Measurements from ENCODE around the gene SDK2.

SDK2 gene

DNA sequence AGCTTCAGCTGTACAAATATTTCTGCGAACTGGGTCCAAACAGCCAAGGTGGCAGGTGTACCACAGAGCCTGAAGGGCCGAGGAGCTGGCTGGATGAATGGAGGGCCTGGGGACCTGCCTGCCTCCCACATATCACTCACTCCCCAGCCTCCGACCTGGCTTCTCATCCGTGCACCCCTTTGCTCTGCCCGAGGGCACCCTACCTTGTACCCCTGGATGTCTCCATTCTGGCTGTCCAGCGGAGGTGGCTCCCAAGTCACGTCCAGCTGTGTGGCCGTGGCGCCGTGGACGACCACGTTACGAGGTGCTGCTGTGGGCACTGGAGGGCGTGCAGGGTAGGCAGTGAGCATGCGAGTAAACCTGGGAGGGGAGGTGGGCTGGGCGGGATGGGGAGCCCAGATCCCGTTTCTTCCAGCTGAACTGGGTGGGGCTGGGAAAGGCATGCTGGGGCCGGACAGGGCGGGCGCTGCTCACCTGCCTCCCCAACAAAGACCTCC is 265.2 kb downstream of the SDK2 start:
- no peak for DNase-seq

DNA sequence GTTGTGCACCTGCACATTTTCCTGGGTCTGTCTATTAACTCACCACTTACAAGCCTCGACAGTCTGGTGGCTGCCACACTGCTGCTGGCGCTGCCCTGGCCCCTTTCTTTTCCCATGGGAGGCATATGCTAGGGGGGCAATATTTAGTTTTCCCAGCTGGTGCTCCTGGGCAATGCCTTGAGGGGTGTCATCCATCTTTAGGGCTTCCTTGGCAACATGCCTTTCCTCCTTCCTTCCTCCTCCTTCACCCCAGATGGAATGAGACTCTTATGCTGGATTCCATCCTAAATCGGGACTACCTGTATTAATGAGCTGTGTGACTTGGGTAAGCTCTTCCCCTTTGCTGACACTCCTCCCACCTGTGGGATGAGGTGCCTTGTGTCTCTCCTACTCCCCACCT is 267.6 kb downstream of the SDK2 start:
- no peak for DNase-seq

DNA sequence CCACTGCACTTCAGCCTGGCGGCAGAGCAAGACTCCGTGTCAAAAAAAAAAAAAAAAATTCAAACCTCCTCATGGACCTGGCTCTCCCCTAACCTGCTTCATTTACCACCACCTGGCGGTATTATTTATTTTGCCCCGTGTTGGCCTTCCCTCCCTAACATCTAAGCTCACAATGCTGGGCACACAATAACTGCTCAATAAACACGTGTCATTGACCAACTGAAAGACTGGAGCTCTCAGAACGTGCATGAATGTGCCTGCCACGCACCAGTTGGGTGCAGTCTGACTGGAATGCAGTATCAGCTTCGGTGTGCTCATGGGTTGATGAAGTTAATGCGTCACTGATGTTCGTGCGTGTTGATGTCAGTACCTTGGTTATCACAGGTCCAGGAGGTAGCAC is 268.1 kb downstream of the SDK2 start:
- DNase-seq: no peak

DNA sequence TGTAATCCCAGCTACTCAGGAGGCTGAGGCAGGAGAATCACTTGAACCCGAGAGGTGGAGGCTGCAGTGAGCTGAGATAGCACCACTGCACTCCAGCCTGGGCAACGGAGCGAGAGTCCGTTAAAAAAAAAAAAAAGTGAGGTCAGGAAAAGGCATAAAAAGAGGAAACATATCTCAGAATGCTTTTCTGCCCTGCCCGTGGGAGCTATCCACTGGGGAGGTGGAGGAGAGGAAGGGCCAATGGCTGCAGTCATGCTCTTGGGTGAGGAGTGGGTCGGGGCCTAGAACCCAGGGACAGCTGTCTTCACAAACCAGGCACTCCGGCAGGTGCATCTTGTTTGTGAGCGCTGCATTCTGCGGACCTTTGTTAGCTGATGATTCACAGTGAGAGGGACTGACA is 272.4 kb downstream of the SDK2 start:
- no peak for DNase-seq

DNA sequence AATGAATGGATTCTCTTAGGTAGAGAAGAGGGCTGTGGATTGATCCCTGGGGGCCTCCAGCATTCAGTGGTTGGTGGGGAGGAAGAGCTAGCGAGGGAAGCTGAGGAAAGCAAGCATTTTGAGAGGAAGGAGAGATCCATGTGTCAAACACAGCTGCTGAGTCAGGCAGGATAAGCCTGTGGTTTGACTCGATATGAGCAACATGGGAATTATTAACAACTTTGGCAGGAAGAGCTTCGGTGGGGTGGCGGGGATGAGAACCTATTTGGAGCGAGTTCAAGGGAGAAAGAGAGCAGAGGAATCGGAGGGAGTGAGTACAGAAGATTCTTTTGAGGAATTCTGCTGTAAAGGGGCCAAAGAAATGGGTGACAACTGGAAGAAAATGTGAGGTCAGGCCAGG is 273.0 kb downstream of the SDK2 start:
- DNase-seq: no peak

DNA sequence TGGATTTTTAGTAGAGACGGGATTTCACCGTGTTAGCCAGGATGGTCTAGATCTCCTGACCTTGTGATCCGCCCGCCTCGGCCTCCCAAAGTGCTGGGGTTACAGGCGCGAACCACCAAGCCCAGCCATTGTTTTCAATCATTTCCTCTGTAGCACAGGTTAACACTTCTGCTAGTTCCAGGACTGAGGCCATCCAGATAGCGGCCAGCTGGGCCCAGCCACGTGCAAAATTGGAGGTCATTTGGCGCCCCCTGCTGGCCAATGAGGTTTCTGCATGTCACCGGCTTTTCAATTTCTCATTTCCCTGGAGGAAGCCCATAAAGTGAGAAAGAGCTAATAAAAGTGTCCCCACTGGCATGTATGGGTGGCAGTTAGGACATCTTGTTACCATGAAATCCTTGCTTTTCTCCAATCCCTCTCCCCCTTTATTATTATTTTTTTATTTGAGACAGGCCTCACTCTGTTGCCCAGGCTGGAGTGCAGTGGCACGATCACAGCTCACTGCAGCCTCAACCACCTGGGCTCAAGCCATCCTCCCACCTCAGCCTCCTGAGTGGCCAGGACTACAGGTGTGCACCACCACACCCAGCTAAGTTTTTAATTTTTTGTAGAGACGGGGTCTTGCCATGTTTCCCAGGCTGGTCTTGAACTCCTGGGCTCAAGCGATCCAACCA is 274.3 kb downstream of the SDK2 start:
- peak; percentile 29 for DNase-seq

DNA sequence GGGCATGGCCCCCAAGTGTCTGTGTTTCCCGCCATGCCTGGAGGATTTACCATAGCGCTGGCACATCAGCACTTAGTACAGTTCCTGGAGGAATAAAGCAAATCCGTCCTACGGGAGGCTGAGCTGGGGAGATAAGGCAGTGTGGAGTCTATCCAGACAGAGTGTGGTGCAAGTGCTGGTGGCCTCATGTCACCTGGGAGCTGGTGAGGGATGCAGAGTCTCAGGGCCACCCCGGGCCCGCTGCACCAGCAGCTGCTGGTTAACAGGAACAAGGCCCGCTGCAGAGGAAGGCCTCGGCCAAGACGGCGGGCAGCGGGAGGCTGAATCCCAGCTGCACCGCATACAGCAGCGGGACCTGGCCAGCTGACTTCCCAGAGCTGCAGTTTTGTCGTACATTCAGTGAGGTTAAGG is 275.1 kb downstream of the SDK2 start:
- no peak for DNase-seq

DNA sequence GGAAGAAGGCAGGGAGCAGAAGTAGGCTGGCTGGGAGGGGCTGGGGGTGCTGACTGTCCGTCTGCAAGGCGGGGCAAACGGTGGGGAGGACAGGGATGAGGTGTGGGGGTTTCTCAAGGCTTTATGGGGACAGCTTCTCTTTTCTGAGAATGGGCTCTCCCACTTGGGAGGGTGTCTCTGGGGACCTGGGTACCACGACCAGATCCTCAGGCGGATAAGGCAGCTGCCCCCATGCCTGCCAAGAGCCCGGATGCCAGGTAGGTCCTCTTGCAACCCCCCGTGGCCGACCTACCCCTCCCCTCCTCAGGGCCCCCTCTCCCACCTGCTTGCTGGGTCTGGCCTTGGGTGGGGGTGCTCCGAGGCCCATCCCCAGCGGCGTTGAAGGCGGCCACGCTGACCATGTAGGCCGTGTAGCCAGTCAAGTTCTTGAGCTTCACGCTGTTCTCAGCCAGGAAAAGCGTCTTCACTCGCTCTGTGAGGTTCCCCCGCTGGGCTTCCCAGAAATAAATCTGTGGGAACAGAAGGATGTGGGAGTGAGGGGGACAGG is 276.1 kb downstream of the SDK2 start:
- DNase-seq: no peak

DNA sequence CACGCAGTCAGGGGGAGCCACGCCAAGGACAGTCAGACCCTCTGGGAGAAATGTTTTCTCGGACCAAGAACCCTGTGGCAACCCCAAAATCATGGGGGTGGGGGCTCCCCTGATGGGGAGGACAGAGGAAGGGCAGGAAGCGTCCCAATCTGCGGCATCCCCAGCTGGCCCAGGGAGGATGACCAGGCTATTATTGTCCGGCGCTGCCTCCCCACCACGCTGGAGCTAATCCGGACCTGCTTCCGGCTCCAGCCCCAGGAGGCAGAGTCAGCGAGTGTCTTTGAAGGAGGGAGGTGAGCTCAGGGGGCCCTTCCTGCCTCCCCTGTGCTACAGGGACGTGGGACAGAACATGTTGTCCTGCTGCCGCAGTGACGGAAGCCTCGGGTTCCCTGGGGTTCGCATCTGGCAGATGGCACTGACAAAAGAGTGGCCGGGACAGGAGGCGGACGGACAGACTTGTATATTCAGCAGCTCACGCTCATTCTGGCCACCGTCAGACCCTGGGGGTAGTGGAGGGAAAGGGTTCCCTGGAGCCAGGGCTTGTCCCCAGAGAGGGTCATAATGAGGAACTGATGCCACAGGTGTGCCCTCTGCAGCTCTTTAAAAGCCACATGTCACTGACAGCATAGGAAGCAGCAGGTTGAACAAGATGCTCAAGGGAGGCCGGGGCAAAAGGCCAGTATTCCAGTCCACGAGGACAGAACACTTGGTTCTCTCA is 278.2 kb downstream of the SDK2 start:
- DNase-seq: no peak

DNA sequence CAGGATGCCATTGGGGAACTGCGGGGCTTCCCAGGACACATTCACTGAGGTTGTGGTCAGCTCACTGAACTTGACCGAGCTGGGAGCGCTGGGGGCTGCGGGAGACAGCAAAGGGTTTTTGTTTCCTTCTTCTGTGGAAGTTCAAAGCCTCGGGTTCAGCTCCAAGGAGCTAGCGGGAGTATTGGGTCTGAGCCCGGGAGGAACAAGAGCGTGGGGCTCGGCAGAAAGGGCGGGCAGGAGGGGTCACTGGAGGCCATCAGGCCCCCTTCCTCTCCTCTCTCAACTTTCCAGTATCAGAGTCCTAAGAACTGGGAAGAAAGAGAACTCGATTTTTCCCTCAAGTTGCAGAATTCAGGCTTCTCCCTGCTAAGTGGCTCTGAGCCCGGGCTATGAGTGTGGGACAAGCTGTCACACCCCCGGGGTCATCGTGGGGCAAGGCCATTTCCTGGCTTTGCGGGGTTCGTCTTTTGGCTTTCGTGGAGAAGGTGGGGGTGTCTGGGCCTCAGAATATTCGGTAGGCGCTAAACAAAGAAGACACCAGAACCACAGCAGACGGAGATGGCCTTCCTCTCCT is 278.9 kb downstream of the SDK2 start:
- DNase-seq: no peak

DNA sequence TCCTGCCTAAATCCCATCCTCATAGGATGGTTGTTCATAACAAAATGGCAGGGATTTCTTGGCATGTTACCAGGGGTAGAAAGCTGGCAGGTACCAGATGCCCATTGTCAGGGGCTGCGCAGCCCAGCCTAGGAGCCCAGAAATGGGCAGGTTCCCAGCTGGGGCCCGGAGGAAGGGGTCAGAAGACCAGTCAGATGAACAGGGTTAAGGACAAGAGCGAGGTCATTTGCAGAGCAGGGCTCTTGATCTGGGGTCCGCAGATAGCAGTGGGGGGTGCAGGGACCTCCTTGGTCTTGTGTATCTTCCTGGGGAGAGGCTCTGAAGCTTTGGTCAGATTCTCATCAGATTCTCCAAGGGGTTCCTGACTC is 280.1 kb downstream of the SDK2 start:
- no peak for DNase-seq

DNA sequence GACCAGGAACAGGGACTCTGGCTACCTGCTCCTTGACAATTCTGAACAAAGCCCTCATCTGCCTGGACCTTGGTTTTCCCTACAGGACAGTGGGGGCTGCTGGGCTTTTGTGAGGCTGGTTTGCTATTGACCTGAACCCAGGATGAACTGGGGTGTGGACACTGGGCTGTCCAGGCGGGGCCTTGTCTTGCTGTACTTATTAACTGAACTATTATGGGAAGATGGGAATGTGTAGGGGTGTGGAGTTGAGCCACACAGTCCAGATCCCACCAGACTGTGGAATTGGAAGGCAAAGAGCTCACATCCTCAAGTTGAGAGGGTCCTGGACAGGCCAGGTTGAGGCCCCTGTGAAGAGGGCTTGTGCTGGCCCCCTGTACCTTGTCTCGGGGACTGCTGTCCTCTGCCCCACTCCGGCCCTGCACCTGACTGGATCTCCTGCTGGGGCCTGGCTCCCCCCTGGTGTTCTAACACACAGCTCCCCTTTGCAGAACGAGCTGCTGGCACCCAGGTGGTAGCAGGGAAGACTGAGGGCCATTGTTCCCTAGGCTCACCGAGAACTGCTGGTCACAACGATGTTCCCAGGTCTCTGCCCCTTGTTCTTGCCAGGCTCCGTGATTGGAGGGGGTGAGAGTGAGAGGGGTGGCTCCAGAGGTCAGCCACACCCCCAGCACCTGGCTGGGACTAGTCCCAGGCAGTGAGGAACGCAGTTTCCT is 280.6 kb downstream of the SDK2 start:
- DNase-seq: no peak

DNA sequence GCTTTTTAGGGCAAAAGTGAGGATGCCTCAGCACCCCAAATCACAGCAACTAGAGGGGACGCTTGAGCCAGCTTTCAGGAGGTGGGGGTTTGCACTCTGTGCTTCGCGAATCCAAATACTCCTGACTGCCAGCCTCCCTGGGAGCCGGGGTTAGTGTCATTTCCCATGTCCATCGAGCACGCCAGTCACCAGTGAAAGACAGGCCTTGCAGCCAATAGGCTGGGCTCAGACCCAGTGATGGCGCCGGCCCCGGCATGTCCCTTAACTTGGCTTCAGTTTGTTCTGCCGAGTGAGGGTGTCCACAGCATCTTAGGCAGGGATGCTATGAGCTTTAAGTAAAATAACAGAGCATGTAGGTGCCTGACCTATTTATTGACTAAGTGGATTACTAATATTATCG is 281.5 kb downstream of the SDK2 start:
- DNase-seq: no peak

DNA sequence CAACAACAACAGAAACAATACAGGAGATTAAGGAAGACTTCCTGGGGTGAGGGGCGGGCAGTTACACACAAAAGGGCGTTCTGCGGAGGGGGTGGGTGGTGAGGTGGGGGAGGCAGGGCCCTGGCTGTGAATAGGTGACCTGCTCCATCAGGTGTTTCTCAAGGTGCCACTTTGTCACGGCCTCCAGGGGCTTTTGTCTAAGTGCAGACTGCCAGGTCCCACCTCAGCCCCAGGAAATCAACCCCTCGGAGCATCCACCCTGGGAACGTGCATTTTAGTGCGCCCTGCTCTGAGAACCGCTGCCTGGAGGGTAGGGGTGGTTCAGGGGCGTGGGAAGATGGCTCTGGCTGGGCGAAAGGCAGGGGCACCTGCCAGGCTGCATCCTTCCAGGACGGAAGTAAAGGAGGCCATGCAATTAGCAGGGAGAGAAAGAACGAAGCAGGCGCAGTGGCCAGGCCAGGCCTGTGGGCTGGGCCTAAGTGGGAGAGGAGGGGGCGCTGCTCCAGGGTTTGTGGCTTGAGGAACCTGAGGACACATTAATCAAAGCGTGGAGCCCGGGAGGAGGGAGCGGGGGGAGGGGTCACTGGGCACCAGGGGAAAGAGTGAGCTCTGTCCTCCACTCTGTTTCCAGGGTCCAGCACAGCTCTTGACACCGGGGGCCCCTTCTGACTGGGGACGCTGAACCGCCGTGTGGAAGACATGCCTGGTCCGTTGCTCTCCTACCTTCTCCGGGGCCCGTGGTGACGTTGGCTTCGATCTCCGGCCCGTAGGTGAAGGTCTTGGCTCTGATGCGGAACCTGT is 283.1 kb downstream of the SDK2 start:
- DNase-seq: no peak

DNA sequence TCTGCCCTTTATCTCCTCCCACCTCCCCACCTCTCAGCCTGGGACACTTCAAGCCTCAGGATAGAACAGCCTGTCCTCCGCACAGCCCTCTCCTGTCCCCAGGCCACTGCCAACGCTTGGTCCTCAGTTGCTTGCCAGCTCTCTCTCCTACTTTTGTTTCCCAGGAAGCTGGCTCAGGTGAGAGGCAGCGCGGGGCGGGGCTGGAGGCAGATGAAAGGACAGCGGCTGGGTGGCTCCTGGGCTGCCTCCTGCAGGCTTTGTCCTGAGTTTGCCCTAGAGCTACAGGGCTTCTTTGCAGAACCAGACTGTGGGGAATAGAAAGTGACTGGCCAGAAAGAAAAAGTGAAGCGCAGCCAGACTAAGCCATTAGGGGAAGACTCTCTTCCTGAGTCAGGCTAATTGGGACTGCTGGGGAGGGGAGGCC is 284.2 kb downstream of the SDK2 start:
- DNase-seq: no peak

DNA sequence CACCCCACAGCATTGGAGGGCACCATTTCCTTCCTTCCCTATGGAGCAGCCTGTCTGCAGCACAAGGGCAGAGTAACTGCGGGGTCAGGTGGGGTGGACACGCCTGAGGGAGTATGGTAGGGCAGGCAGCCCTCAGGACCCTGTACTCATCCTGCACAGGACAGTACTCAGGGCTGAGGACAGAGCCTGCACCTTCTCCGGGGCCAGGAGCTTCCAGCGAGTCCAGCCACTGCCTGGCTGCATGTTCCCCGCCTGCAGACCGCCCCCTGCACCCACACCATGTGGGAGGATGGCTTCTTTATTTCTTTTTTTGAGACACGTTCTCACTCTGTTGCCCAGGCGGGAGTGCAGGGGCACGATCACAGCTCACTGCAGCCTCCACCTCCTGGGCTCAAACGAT is 284.9 kb downstream of the SDK2 start:
- no peak for DNase-seq

DNA sequence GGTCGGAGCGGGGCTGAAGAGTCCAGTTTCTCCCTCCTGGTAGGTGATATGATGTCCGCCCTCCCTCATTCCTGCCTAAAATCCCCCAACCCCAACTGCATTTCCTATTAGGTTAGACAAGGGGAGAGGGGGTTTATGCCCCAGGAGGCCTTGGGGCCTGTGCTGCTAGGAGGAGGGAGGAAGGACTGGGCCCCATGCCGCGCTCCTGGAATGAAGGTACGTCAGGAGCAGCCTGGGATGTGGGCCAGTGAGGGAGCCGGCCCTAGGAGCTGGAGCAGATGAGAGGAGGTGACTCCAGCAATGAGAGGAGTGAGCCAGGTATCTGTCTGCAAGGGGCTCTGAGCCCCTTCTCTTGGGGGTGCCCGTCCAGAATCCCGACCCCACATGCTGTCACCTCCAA is 285.6 kb downstream of the SDK2 start:
- no peak for DNase-seq

DNA sequence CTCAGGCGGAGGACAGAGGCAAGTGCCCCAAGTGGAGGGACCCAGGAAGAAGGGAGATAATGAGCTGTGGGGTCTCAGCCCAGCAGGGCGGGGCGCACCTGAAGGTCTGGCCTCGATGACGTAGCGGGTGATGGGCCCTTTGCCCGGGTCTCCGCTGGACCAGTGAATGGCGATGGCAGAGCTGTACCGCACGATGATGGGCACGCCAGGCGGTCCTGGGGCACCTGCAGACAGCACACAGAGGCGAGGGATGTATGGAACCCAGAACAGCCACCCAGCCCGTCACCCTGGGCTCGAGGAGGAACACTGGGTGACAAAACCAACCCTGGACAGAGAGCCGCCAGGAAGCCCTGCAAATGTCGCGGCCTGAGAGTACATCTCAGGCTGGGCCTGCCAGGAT is 286.3 kb downstream of the SDK2 start:
- DNase-seq: no peak

DNA sequence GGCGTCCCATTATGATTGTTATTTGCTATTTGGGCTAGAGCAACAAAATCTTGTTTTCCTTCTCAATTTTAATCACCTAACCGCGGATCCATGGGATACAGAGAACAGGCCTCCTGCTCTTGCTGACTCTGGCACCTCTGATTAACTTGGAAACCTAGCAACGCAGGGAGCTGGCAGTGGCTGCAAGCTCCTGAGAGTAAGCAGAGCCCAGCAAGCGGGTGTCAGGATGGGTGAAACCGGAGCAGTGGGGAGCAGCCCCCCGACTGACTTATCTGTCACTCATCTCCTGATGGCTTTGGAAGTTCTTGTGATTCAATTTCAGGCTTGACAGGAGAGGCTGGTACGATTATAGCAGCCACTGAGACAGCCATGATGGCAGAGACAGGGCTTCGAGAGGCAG is 286.9 kb downstream of the SDK2 start:
- no peak for DNase-seq

DNA sequence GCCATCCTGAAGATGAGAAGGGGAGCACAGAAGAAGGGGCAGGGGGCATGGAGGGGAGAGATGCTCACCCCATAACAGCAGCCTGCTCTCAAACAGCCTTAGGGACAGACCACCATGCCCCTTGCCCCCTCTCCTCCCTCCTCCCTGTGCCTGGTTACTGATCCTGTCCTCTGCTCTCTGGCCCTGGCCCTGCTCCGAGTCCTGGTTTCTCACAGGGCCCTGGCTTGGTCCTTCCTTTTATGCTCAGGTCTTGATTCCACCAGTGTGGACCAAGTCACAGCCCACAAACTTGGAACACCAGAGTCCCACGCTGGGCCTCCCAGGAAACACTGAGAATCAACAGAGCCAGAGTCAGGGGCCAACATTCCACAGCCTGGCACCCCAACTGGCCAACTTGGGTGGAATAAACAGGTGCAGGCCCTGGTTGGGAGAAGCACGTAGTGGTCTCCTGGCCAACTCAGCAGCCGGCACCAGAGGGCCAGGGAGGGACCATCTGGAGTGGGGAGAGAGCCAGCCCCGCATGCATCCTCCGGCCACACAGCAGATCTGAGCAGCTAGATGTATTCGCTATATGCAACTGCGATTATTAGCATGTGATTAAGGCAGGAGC is 287.6 kb downstream of the SDK2 start:
- no peak for DNase-seq

DNA sequence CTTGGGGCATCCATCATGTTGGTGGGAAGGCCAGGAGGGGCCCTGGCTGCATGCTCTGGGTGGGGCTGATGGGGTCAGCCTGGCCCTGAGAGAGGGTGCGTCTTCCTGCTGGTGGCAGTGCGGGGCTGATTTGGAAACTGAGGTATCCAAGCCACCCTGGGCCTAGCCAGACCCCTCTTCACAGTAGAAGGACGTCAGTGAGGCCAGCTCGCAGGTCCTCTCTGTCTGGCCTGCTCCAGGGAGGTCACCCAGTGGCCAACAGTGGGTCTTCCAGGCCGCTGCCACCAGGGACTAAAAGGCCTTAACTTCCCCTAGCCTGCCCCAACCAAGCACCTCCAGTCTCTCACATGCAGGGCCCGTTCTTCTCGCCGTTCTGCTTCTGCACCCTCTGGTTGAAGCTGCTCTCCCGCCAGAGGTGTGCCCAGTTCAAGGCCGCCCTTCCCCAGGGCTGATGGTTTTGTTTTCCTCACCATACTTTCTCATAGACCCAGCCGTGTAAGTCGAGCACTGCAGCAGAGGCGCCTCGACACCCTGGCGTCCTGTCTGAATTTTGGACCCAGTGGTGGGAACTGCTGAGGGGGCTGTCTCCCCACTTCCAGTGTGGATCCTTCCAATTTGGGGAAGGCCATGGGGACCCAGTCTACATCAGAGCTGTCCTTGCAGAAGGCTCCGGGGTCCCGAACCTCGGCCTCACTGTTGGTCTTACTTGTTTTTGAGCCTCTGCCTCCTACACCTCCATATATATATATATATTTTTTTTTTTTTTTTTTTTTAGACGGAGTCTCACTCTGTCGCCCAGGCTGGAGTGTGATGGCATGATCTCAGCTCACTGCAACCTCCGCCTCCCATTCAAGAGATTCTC is 289.6 kb downstream of the SDK2 start:
- no peak for DNase-seq

All from SHP77 treated with DMSO at 0.1 percent for 48 hours (cell line).